Calu3 (cell line): ENCODE measurements around the gene TRIM31. TPM values are rescaled to one million over a fixed set of nuclear protein-coding genes. Genes with fewer than 3 reads are reported as not detected.

ENCODE experiments used
- Bru-seq: library from RNA; stranded (reverse); fragments of 400-500 nt; gene quantifications from one replicate; lab custom pipeline; 2021; lab: Mats Ljungman, UMichigan
- BruChase-seq, 2 experiments: library from RNA; stranded (reverse); fragments of 400-500 nt; gene quantifications; one replicate each; lab custom pipeline; 2021; lab: Mats Ljungman, UMichigan
- BruUV-seq: library from RNA; stranded (reverse); fragments of 400-500 nt; replicated peaks from 2 replicates; lab custom pipeline; 2021; lab: Mats Ljungman, UMichigan
- CTCF ChIA-PET: fragments of 300-600 bp; sonication (Branson Sonifier 250); formaldehyde crosslinking; loops from one replicate; lab custom pipeline; 2022; ENCODE audit warnings: antibody characterized with exemption; lab: Charles Lee
- DNase-seq: peaks from one replicate; pipeline ENCODE4 v3.0.0; 2022
- H3K27ac Mint-ChIP-seq: one replicate; pipeline ENCODE4 v1.8.0; 2022; ENCODE audit warnings: mixed read lengths; ENCODE audit not compliant: unreplicated experiment
- H3K27me3 Mint-ChIP-seq: one replicate; pipeline ENCODE4 v1.8.0; 2022; ENCODE audit warnings: mixed read lengths; ENCODE audit not compliant: unreplicated experiment
- H3K36me3 Mint-ChIP-seq: one replicate; pipeline ENCODE4 v1.8.0; 2022; ENCODE audit warnings: mild to moderate bottlenecking, moderate library complexity, mixed read lengths; ENCODE audit not compliant: insufficient read depth, unreplicated experiment
- H3K4me1 Mint-ChIP-seq: one replicate; pipeline ENCODE4 v1.8.0; 2022; ENCODE audit warnings: mild to moderate bottlenecking, low read depth, mixed read lengths; ENCODE audit not compliant: unreplicated experiment
- H3K4me3 Mint-ChIP-seq: one replicate; pipeline ENCODE4 v1.8.0; 2022; ENCODE audit warnings: mild to moderate bottlenecking, low read depth, moderate library complexity, mixed read lengths; ENCODE audit not compliant: unreplicated experiment
- H3K9me3 Mint-ChIP-seq: one replicate; pipeline ENCODE4 v1.8.0; 2022; ENCODE audit warnings: low read depth, mixed read lengths; ENCODE audit not compliant: unreplicated experiment
- intact Hi-C: fragments of 100-400 bp; cut with micrococcal nuclease; formaldehyde crosslinking; loops from one replicate; pipeline ENCODE4 v1.10.0; 2022; ENCODE audit not compliant: unreplicated experiment
- long read RNA-seq: library from polyadenylated mRNA; stranded (forward); transcript quantifications from one replicate; pipeline ENCODE4 v2.0.0, GENCODE V29; 2022
- total RNA-seq: library from RNA; stranded (reverse); gene quantifications from 2 replicates; pipeline ENCODE4 v1.2.3, GENCODE V29; 2022
- TF ChIP-seq, protein P1 (sequence below): fragments of 200-600 bp; IDR thresholded peaks from one replicate; pipeline ENCODE4 v1.8.0; 2022; ENCODE audit warnings: antibody characterized with exemption; ENCODE audit not compliant: unreplicated experiment

Gene TRIM31, protein sequence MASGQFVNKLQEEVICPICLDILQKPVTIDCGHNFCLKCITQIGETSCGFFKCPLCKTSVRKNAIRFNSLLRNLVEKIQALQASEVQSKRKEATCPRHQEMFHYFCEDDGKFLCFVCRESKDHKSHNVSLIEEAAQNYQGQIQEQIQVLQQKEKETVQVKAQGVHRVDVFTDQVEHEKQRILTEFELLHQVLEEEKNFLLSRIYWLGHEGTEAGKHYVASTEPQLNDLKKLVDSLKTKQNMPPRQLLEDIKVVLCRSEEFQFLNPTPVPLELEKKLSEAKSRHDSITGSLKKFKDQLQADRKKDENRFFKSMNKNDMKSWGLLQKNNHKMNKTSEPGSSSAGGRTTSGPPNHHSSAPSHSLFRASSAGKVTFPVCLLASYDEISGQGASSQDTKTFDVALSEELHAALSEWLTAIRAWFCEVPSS
- total RNA-seq = 161 and 181 TPM in 2 replicates
- percentile 97 among the genes with signal in this experiment for Bru-seq, nascent RNA
- BruChase-seq, experiment 1, labeled RNA remaining after a 6-hour chase = percentile 96 among the genes with signal in this experiment
- percentile 98 among the genes with signal in this experiment for BruChase-seq, experiment 2, labeled RNA remaining after a 2-hour chase
- long read RNA-seq, transcript TRIM31-210 (9 exons, 2,043 nt) = major isoform, 102 of 245 reads
- long read RNA-seq, partial matches to known transcripts = 50 of 245 reads
- long read RNA-seq, other reads (novel, unspliced or antisense) = 92 of 245 reads

GRCh38 chr6:30113003-30113759 lies at the start of gene TRIM31:
TSS of gene TRIM31 (minus strand) at chr6:30113090. CDS start at chr6:30112805, 285 bp downstream.
- intact Hi-C loops = loop anchor here (1.0 kb wide), 2 partner anchors 10 to 18 kb away; no protein-coding TSS in a partner anchor
- H3K27me3 Mint-ChIP-seq = no peaks in the 10 kb centered on the region
- H3K4me3 Mint-ChIP-seq = peak within 1 kb of the TSS; percentile 70
- H3K9me3 Mint-ChIP-seq = no peaks in the 10 kb centered on the region
- H3K27ac Mint-ChIP-seq = peak within 1 kb of the TSS; percentile 73
- DNase-seq = peak; percentile 77
- no TSS peak for BruUV-seq
- TF ChIP-seq, protein P1, sequence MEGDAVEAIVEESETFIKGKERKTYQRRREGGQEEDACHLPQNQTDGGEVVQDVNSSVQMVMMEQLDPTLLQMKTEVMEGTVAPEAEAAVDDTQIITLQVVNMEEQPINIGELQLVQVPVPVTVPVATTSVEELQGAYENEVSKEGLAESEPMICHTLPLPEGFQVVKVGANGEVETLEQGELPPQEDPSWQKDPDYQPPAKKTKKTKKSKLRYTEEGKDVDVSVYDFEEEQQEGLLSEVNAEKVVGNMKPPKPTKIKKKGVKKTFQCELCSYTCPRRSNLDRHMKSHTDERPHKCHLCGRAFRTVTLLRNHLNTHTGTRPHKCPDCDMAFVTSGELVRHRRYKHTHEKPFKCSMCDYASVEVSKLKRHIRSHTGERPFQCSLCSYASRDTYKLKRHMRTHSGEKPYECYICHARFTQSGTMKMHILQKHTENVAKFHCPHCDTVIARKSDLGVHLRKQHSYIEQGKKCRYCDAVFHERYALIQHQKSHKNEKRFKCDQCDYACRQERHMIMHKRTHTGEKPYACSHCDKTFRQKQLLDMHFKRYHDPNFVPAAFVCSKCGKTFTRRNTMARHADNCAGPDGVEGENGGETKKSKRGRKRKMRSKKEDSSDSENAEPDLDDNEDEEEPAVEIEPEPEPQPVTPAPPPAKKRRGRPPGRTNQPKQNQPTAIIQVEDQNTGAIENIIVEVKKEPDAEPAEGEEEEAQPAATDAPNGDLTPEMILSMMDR = no peak
- CTCF ChIA-PET = interaction anchor here (0.7 to 5.1 kb wide), 6 partner anchors 9 to 286 kb away, joined by 3 to 31 read pairs (median 5); no protein-coding TSS in a partner anchor
- peaks cover 56% of the 10 kb centered on the region for H3K36me3 Mint-ChIP-seq
- peaks cover 27% of the 10 kb centered on the region for H3K4me1 Mint-ChIP-seq

DNA sequence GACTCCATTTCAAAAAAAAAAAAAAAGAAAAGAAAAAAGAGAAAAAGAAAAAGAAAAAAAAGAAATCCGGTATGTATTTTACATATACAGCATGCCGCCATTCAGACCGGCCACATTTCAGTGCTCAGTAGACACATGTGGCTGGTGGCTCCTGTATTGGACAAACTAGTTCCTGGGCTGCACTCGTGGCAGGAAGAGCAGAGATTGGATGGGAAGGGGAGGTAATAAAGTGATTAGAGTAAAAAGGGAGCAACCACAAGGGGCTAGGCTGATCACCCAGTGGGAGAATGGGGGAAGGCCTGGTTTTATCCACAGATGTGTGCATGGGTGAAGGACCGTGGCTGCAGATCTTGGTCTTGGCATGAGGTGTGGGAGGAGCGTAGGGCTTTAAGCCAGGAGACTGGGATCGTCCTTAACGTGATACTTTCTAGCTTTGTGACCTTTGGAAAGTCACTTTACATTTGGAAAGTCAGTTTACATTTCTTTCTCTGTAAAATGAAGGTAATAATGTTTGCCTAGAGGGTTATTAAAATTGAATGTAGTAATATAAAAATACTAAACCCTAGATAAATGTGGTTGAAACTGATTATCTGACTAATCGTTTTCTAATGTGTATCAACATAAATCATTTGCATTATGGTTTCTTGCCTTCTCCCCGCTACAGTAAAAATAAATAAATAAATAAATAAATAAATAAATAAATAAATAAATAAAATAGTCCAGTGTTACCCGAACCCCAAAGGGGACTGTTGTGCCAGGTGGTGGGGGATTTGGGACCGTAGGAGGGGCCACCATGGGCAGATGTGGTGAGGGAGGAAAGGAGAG lies 49.6 kb upstream of the TRIM31 start:
- TF ChIP-seq, protein P1 = no peak
- Mint-ChIP-seq H3K4me1 (peaks cover 31% of the 10 kb centered on the region), H3K27ac (peak overlapping the region; percentile 77), H3K9me3 (no peaks in the 10 kb centered on the region), H3K36me3 (peaks cover 22% of the 10 kb centered on the region), H3K4me3 (peak overlapping the region; percentile 94), H3K27me3 (no peaks in the 10 kb centered on the region)
- CTCF ChIA-PET = no interaction called here
- intact Hi-C loops = no loop called here
- BruUV-seq = TSS peak; percentile 68
- DNase-seq = no peak

- peak within 1 kb of the TSS; percentile 71 for H3K27ac Mint-ChIP-seq
- H3K4me1 Mint-ChIP-seq = peaks cover 29% of the 10 kb centered on the region
- CTCF ChIA-PET = no interaction called here
- BruUV-seq = no TSS peak
- TF ChIP-seq, protein P1 = no peak
- intact Hi-C loops = no loop called here
- no peaks in the 10 kb centered on the region for H3K9me3 Mint-ChIP-seq
- peak within 1 kb of the TSS; percentile 49 for H3K4me3 Mint-ChIP-seq
- H3K27me3 Mint-ChIP-seq = no peaks in the 10 kb centered on the region
- no peak for DNase-seq
- peaks cover 22% of the 10 kb centered on the region for H3K36me3 Mint-ChIP-seq
These were observed 48.1 kb upstream of the TRIM31 start, which contains the start of gene TRIM10 for GRCh38 chr6:30160785-30161531. TSS of gene TRIM10 (minus strand) at chr6:30161211. CDS start at chr6:30160858, 353 bp downstream.
